OCI-LY1 (cell line): Measurements from ENCODE around the gene C8A.

Experiments
- H2AFZ ChIP-seq: fragments of 200-600 bp; sonication (generic), shearing (Covaris generic); 2 replicates; pipeline ENCODE4 v1.6.0; 2014; ENCODE audit warnings: antibody characterized with exemption, mild to moderate bottlenecking, low read length
- H3F3A ChIP-seq: fragments of 200-600 bp; sonication (generic), shearing (Covaris generic); 2 replicates; pipeline ENCODE4 v1.6.0; 2014; ENCODE audit warnings: mild to moderate bottlenecking, antibody characterized with exemption, low read length, moderate library complexity; ENCODE audit not compliant: insufficient read depth
- H3K27ac ChIP-seq: fragments of 200-600 bp; sonication (generic); 2 replicates; pipeline ENCODE4 v1.5.1; 2014; ENCODE audit warnings: low read length, mixed run types, mild to moderate bottlenecking, low read depth; ENCODE audit not compliant: poor library complexity, severe bottlenecking
- H3K27me3 ChIP-seq: fragments of 200-600 bp; sonication (generic); 2 replicates; pipeline ENCODE4 v1.6.0; 2014; ENCODE audit warnings: antibody characterized with exemption, mild to moderate bottlenecking, low read length, moderate library complexity; ENCODE audit not compliant: insufficient read depth
- H3K36me3 ChIP-seq: fragments of 200-600 bp; sonication (generic); 2 replicates; pipeline ENCODE4 v1.6.1; 2014; ENCODE audit warnings: mild to moderate bottlenecking, antibody characterized with exemption, low read length, moderate library complexity, mixed read lengths; ENCODE audit not compliant: insufficient read depth
- H3K4me1 ChIP-seq: fragments of 200-600 bp; sonication (generic); 2 replicates; pipeline ENCODE4 v1.5.1; 2014; ENCODE audit warnings: mild to moderate bottlenecking, low read length, moderate library complexity; ENCODE audit not compliant: insufficient read depth, severe bottlenecking
- H3K4me2 ChIP-seq: fragments of 200-600 bp; sonication (generic), shearing (Covaris generic); 2 replicates; pipeline ENCODE4 v1.6.1; 2014; ENCODE audit warnings: low read length
- H3K4me3 ChIP-seq: fragments of 200-600 bp; sonication (generic); 2 replicates; pipeline ENCODE4 v1.5.1; 2014; ENCODE audit warnings: low read length, low read depth, mild to moderate bottlenecking, mixed read lengths; ENCODE audit not compliant: poor library complexity, severe bottlenecking
- H3K79me2 ChIP-seq: fragments of 200-600 bp; shearing (Covaris generic); 2 replicates; pipeline ENCODE4 v1.6.1; 2016; ENCODE audit warnings: mixed run types, low read length, mixed read lengths; ENCODE audit not compliant: insufficient read depth
- H3K9ac ChIP-seq: fragments of 200-600 bp; sonication (generic), shearing (Covaris generic); 2 replicates; pipeline ENCODE4 v1.6.1; 2014; ENCODE audit warnings: mild to moderate bottlenecking, low read length, mixed read lengths
- H3K9me2 ChIP-seq: fragments of 200-600 bp; sonication (generic), shearing (Covaris generic); 2 replicates; pipeline ENCODE4 v1.6.1; 2014; ENCODE audit warnings: low read depth, mild to moderate bottlenecking, low read length, mixed read lengths
- H3K9me3 ChIP-seq: fragments of 200-600 bp; shearing (Covaris generic); 2 replicates; pipeline ENCODE4 v1.6.1; 2014; ENCODE audit warnings: low read length, mixed read lengths
- H4K20me1 ChIP-seq: fragments of 200-600 bp; sonication (generic), shearing (Covaris generic); 2 replicates; pipeline ENCODE4 v1.6.0; 2016; ENCODE audit warnings: mild to moderate bottlenecking, low read length; ENCODE audit not compliant: insufficient read depth
- EZH2 ChIP-seq: fragments of 200-600 bp; sonication (generic), shearing (Covaris generic); IDR thresholded peaks from 2 replicates; pipeline ENCODE4 v1.8.0; 2017; ENCODE audit warnings: borderline replicate concordance, mixed run types, mild to moderate bottlenecking, antibody characterized with exemption, low read length, moderate library complexity, mixed read lengths
- TF ChIP-seq, protein P1 (sequence below): fragments of 200-600 bp; sonication (generic), shearing (Covaris generic); IDR thresholded peaks from 2 replicates; pipeline ENCODE4 v1.5.1; 2017; ENCODE audit warnings: mild to moderate bottlenecking, antibody characterized with exemption, low read length, moderate library complexity, mixed read lengths

Gene C8A

DNA sequence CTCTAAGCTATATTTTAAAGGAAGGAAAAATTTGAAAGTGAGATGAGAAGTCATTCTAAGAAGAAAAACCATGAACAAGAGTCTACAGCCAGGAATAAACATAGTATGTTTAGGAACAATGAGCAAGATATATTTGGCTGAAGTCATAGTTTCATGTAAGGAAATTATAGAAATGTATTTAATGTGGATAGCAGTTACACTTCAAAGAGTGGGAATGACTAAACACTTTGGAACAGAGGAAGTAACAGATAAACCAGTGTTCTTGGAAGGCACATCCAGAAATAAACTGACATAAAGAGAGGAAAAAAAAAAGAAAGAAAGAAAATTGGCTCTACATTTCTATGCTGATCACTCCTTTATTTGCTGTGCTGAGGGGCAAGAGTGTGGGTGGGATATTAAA is 18.0 kb downstream of the C8A start:
- Histone ChIP-seq H3K4me2 (no peak overlapping the region), H2AFZ (no peak overlapping the region), H3K27ac (no peak overlapping the region), H3K79me2 (no peaks in the 10 kb centered on the region), H3K9me2 (no peaks in the 10 kb centered on the region), H3F3A (no peaks in the 10 kb centered on the region), H3K9ac (no peak overlapping the region), H3K9me3 (no peaks in the 10 kb centered on the region), H3K4me1 (no peaks in the 10 kb centered on the region), H4K20me1 (no peaks in the 10 kb centered on the region), H3K27me3 (no peaks in the 10 kb centered on the region), H3K36me3 (no peaks in the 10 kb centered on the region), H3K4me3 (no peak overlapping the region)
- no peak for TF ChIP-seq EZH2
- TF ChIP-seq, protein P1, sequence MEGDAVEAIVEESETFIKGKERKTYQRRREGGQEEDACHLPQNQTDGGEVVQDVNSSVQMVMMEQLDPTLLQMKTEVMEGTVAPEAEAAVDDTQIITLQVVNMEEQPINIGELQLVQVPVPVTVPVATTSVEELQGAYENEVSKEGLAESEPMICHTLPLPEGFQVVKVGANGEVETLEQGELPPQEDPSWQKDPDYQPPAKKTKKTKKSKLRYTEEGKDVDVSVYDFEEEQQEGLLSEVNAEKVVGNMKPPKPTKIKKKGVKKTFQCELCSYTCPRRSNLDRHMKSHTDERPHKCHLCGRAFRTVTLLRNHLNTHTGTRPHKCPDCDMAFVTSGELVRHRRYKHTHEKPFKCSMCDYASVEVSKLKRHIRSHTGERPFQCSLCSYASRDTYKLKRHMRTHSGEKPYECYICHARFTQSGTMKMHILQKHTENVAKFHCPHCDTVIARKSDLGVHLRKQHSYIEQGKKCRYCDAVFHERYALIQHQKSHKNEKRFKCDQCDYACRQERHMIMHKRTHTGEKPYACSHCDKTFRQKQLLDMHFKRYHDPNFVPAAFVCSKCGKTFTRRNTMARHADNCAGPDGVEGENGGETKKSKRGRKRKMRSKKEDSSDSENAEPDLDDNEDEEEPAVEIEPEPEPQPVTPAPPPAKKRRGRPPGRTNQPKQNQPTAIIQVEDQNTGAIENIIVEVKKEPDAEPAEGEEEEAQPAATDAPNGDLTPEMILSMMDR: no peak

DNA sequence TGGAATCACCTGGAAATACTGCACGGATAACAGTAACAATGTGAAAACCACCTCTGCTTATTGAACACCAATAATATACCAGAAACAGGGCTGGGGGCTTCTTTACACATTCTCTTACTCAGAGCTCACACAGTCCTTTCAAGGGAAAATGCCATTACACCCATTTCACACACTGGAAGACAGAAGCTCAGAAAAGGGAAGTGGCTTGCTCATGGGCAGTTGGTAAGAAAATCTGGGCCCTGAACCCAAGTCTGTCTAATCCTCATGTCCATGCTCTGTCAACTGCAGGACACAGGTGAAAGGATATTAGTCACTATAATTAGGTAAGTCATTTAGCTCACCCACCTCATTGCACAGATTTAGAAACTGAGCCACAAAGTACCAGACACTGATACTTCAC is 18.6 kb downstream of the C8A start:
- Histone ChIP-seq H2AFZ (no peak overlapping the region), H4K20me1 (no peaks in the 10 kb centered on the region), H3K79me2 (no peaks in the 10 kb centered on the region), H3K27me3 (0 out of 2 replicates have a peak, but pooled peaks cover 3% of the 10 kb centered on the region), H3K9ac (no peak overlapping the region), H3K27ac (no peak overlapping the region), H3K9me3 (no peaks in the 10 kb centered on the region), H3K4me3 (no peak overlapping the region), H3K36me3 (no peaks in the 10 kb centered on the region), H3F3A (no peaks in the 10 kb centered on the region), H3K4me2 (no peak overlapping the region), H3K4me1 (no peaks in the 10 kb centered on the region), H3K9me2 (no peaks in the 10 kb centered on the region)
- no peak for TF ChIP-seq EZH2
- TF ChIP-seq, protein P1: no peak

DNA sequence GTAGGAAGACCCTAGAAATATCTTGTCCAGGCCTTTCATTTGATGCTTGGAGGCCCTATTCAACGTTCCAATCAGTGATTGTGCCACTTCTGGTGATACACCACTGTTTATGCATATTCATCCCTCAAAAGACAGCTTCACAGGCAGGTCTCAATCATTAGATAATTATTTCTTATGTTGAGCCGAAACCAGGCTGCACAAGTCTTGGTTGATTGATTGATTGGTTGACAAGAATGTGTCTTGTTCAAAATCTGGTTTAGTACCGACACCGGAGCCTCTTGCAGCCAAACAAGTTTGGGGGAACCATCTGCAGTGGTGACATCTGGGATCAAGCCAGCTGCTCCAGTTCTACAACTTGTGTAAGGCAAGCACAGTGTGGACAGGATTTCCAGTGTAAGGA is 20.1 kb downstream of the C8A start:
- no peaks in the 10 kb centered on the region for H4K20me1 ChIP-seq
- H3F3A ChIP-seq: no peaks in the 10 kb centered on the region
- H3K79me2 ChIP-seq: no peaks in the 10 kb centered on the region
- H3K4me1 ChIP-seq: no peaks in the 10 kb centered on the region
- TF ChIP-seq EZH2: no peak
- TF ChIP-seq, protein P1: no peak
- no peak overlapping the region for H3K9ac ChIP-seq
- no peaks in the 10 kb centered on the region for H3K9me3 ChIP-seq
- no peak overlapping the region for H3K4me3 ChIP-seq
- 0 out of 2 replicates have a peak, but pooled peaks cover 3% of the 10 kb centered on the region for H3K27me3 ChIP-seq
- no peak overlapping the region for H2AFZ ChIP-seq
- no peaks in the 10 kb centered on the region for H3K9me2 ChIP-seq
- H3K36me3 ChIP-seq: no peaks in the 10 kb centered on the region
- no peak overlapping the region for H3K27ac ChIP-seq
- H3K4me2 ChIP-seq: no peak overlapping the region
